ENCODE results near the gene BRD7.

The BRD7 gene

DNA sequence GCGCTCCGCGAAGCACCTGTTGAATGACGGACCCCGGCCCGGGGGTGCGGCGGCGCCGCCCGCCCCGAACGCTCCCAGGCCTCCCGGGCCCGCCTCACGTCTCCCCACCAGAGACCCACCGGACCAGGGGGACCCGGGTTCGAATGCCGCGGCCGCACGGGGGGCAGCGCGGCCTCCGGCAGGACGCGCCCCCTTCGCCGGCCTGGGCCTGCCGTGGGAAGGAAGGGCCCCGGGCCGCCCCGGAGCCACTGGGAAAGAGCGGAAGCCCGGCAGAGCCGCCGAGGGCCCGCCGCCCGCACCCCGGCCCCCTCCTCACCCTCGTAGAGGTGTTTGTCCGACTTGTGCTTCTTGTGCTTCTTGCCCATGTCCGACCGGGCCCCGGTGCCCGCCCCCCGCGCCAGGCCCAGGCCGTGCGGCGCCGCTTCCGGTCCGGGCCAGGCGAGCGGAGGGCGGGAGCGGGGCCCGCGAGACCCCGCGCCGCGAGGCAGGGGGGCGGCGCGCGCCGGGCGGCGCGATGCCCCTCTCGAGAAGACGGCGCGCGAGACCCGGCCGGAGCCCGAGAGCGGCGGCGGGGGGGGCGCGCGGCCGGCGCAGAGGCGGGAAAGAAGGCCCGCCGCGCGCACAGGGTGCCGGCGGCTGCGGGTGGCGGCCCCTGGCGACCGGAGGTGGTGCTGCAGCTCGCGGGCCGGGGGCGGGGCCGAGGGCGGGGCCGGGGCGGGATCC lies at the start of gene BRD7:
BRD7 (minus strand) TSS at position 579 of the 723 bp plus-strand sequence; CDS start at position 365, 214 bp downstream.
- peak; percentile 74 for TF ChIP-seq CTCF (IDR thresholded peaks at IDR 0.05; ENCODE audit: extremely low read depth, missing control alignments)
- peak; percentile 96 for DNase-seq (ENCODE audit: low spot score)

GRCh38 chr16:50416388-50416787 lies 47.6 kb upstream of the BRD7 start:
- DNase-seq (ENCODE audit: low spot score) = no peak
- TF ChIP-seq CTCF (IDR thresholded peaks at IDR 0.05; ENCODE audit: extremely low read depth, missing control alignments) = no peak

DNA sequence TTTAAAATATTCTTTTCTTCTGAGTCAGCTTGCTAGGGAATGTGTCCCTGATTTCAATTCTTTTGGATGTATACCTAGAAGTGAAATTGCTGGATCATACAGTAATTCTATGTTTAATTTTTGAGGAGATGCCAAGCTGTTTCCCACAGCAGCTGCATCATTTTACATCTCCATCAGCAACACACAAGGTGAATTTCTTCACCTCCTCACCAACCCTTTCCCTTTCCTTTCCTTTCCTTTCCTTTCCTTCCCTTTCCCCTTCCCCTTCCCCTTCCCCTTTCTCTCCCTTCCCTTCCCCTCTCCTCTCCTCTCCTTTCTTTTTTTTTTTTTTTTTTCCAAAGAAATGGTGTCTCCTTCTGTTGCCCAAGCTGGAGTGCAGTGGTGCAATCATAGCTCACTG lies 45.4 kb upstream of the BRD7 start:
- DNase-seq (ENCODE audit: low spot score) = no peak
- no peak for TF ChIP-seq CTCF (IDR thresholded peaks at IDR 0.05; ENCODE audit: extremely low read depth, missing control alignments)

DNA sequence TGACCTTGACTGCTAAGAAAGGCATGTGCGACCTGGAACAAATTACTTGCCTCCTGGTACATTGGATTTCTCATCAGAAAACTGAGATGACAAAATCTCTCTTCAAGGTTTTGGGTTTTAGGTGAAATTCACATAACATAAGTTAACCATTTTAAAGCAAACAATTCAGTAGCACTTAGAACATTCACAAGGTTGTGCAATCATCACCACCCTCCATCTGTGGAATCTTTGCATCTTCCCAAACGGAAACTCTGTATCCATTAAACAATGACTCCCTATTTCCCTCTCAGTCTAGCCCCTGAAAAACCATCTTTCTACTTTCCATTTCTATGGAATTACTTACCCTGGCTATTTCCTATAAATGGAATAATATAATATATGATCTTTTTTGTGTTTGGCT lies 42.2 kb upstream of the BRD7 start:
- DNase-seq (ENCODE audit: low spot score) = no peak
- TF ChIP-seq CTCF (IDR thresholded peaks at IDR 0.05; ENCODE audit: extremely low read depth, missing control alignments) = no peak

GRCh38 chr16:50408001-50408561 lies 39.3 kb upstream of the BRD7 start:
- TF ChIP-seq CTCF (IDR thresholded peaks at IDR 0.05; ENCODE audit: extremely low read depth, missing control alignments) = no peak
- no peak for DNase-seq (ENCODE audit: low spot score)

GRCh38 chr16:50407351-50407750 lies 38.6 kb upstream of the BRD7 start:
- no peak for TF ChIP-seq CTCF (IDR thresholded peaks at IDR 0.05; ENCODE audit: extremely low read depth, missing control alignments)
- no peak for DNase-seq (ENCODE audit: low spot score)

GRCh38 chr16:50403491-50403890 lies 34.7 kb upstream of the BRD7 start:
- no peak for DNase-seq (ENCODE audit: low spot score)
- TF ChIP-seq CTCF (IDR thresholded peaks at IDR 0.05; ENCODE audit: extremely low read depth, missing control alignments) = no peak
